Brain pericyte (primary cell): Measurements from ENCODE around the gene GSG1L.

Experiments
- DNase-seq: peaks from one replicate; pipeline ENCODE4 v3.0.0-alpha.2; 2012; ENCODE audit warnings: low read depth, low spot score

The GSG1L gene

GRCh38 chr16:27791404-27791719 lies 272.2 kb downstream of the GSG1L start:
- no peak for DNase-seq

DNA sequence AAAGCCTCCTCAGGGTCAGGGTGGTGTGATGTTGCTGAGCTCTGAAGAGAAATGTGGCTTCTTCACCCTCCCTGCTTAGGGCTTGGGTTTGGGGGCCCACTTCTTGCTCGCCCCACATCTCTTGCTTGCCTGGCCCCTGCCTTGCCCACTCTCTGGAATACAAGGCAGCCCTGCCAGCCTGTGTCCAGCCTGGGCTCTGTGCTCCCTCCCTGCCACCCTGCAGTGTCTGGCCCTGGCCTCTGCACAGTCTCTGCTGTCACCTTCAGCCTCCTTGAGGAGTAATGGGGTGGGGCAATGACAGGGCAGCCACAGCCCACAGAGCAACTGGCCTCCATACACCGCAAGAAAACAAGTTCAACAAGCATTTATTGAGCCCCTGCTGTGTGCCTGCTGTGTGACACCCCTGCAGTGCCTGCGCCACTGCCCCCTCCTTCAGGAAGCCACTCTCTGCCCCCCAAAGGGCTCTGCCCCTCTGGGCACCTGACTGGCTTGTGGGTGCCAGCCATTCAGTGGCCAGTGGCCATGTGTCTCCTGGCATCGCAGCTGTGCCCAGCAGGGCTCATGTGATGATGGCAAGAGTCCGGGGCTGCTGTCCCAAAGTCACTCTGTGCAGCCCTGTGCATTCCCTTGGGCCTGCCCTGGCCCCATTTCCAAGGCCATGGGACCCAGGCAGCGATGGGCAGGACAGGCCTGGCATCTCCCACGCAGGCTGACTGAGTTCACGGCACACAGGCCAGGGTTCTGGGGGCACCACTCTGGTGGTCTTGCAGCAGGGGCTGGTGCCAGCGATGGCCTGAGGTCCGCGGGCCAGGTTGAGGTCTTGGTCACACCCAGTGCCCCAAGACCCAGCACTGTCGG lies 272.7 kb downstream of the GSG1L start:
- no peak for DNase-seq

DNA sequence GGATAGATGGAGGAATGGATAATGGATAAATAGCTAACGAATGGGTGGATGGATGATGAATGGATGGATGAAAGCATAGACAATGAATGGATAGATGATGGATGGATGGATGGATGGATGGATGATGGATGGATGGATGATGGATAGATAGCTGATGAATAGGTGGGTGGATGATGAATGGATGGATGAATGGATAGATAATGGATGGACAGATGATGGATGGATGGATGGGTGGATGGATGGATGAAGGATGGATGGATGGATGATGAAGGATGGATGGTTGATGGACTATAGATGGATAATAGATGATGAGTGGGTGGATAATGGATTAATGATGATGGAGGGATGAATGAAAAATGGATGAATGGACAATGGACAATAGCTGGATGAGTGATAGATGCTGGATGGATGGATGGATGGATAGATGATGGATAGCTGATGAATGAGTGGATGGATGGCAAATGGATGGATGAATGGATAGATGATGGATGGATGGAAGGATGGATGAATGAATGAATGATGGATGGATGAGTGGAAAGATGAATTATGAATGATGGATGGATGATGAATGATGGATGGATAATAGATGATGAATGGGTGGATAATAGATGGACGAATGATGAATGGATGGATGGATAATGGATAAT lies 273.8 kb downstream of the GSG1L start:
- DNase-seq, result no peak

DNA sequence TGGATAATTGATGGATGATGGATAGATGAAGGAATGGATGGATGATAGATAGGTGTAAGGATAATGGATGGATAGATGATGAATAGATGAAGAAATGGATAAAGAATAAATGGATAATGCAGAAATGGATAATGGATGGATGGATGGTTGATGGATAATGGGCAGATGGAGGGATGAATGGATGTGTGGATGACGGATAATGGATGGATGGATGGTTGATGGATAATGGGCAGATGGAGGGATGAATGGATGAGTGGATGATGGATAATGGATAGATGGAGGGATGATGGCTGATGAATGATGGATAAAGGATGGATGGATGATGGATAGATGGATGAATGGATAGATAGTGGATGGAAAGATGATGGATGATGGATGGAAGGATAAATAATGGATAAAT lies 274.4 kb downstream of the GSG1L start:
- no peak for DNase-seq

DNA sequence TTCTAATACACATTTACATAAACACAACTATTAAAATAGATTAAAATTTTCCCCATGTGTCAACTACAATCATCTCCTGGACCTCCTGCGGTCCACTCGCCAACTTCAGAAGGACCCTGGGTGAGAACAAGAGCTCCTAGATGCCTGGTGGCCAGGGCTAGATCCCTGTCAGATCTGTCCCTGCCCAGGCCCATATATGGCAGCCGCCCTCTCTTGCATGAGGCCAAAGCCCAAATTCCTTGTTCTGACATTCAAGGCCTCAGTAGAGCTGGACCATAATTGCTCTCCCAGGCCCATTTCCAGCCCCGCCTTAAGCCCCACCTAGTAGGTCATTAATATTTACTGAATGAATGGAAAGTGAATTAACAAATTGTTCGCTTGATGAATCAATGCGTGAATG lies 275.8 kb downstream of the GSG1L start:
- no peak for DNase-seq

GRCh38 chr16:27786923-27787625 lies 276.4 kb downstream of the GSG1L start:
- no peak for DNase-seq

- no peak for DNase-seq
Measured at GRCh38 chr16:27786221-27786922, 277.1 kb downstream of the GSG1L start.

GRCh38 chr16:27785307-27785678 lies 278.2 kb downstream of the GSG1L start:
- DNase-seq, result no peak

GRCh38 chr16:27784351-27785306 lies 278.9 kb downstream of the GSG1L start:
- no peak for DNase-seq

- no peak for DNase-seq
Measured at GRCh38 chr16:27781981-27782880, 281.3 kb downstream of the GSG1L start.

DNA sequence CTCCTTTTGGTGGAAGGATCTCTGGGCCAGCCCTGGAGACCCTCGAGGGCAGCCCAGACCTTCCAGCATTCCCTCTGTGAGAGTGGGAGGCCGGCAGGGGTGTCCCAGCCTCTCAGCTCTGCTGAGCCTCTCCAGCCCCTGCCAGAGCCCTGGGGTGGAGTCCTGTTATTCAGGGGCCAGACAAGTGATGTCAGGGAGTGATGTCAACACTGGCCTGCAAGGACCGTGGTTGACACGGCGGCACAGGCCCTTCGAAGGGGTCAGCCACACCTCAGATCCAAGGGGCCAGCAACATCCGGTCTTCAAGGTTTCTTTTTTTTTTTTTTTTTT lies 282.4 kb downstream of the GSG1L start:
- DNase-seq, result no peak

GRCh38 chr16:27780468-27781194 lies 282.9 kb downstream of the GSG1L start:
- DNase-seq, result no peak

DNA sequence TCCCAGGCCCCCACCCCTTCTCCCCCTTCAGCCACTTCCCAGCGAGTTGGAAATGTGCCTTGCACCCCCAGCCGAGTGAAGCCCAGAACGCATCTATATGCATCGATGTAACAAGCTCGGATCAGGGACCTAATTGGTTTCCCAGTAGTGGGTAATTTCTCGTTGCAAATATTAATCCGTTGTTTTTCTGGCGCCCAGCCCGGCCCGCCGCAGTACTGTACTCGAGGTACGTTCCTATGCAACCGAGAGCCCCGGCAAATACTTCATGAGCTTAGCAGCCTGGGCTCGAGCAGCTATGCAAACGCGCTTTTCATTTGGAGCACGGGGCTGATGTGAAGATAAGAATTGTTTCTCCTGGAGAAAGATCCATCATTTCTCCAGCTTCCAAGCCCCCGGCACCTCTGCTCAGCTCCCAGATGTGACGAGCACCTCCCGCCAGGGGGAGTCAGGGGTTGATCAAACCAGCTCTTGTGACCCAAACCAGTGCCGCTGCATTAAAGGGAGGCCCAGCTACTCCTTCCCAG lies 283.8 kb downstream of the GSG1L start:
- no peak for DNase-seq

- DNase-seq, result no peak
Measured at GRCh38 chr16:27778926-27779570, 284.5 kb downstream of the GSG1L start.

- DNase-seq, result no peak
Measured at GRCh38 chr16:27778171-27778925, 285.2 kb downstream of the GSG1L start.

GRCh38 chr16:27777527-27777926 lies 286.0 kb downstream of the GSG1L start:
- no peak for DNase-seq

- no peak for DNase-seq
Measured at GRCh38 chr16:27776556-27777225, 286.8 kb downstream of the GSG1L start.
